B cell (primary cell): ENCODE measurements around the gene PRIM2.

Experiments used
- CTCF ChIP-seq: fragments of 200-600 bp; IDR thresholded peaks from one replicate; pipeline ENCODE4 v1.8.0; 2022; ENCODE audit warnings: antibody characterized with exemption, mild to moderate bottlenecking
- EZH2 ChIP-seq: IDR thresholded peaks from 2 replicates; pipeline ENCODE4 v1.6.1; 2012; ENCODE audit warnings: borderline replicate concordance, low read depth, mild to moderate bottlenecking, moderate library complexity, low read length; ENCODE audit not compliant: insufficient read depth, poor library complexity, severe bottlenecking

GRCh38 chr6:57301757-57302156 is 15.7 kb upstream of the PRIM2 start:
- TF ChIP-seq EZH2 (no peak), CTCF (no peak)
